Measurements from ENCODE around the gene NAPSA. TPM values are rescaled to one million over a fixed set of nuclear protein-coding genes. Genes with fewer than 3 reads are reported as not detected.

Gene NAPSA
- total and polyA plus RNA-seq, 2 donors (not counting 3 experiments of a cell fraction or from before 2014, with no cell fraction given), result 0.19 TPM; not detected in 1

GRCh38 chr19:50399368-50399745 lies 33.9 kb upstream of the NAPSA start:
- H3K27me3 ChIP-seq (ENCODE audit: control insufficient read depth in 2 of 2, insufficient read depth in 2 of 2, low read length in 2 of 2), result no peaks in the 10 kb centered on the region
- H3K4me2 ChIP-seq (ENCODE audit: insufficient read depth, low read length), result no peak overlapping the region
- CTCF ChIA-PET, result no interaction called here
- no peak overlapping the region for H3K4me3 ChIP-seq (replicated peaks in 1 of 3; ENCODE audit: insufficient read depth in 1 of 3, low read depth in 1 of 3, low read length in 3 of 3)
- H3K9me1 ChIP-seq (replicated peaks; ENCODE audit: control insufficient read depth, extremely low read depth, insufficient read depth, low read length), result no peaks in the 10 kb centered on the region
- dilution Hi-C loops (cut with MboI; ENCODE audit: extremely low pct_ligation_motif_present, low sequenced_read_pairs), result no loop called here
- H2AFZ ChIP-seq (ENCODE audit: low read depth, low read length), result no peak overlapping the region
- H3K4me1 ChIP-seq (ENCODE audit: control insufficient read depth, extremely low read depth, insufficient read depth, low read length), result no peaks in the 10 kb centered on the region
- POLR2A ChIA-PET, result no interaction called here
- intact Hi-C loops (cut with micrococcal nuclease), result no loop called here
- TF ChIP-seq EZH2 (IDR thresholded peaks at IDR 0.05; ENCODE audit: borderline replicate concordance, low read depth, low read length, severe bottlenecking), result no peak
- TF ChIP-seq POLR2A (IDR thresholded peaks at IDR 0.05; ENCODE audit: low read depth, low read length), result no peak
- H3K9ac ChIP-seq (replicated peaks; ENCODE audit: extremely low read depth, insufficient read depth, low read length), result no peak overlapping the region
- no peak overlapping the region for H3K27ac ChIP-seq (ENCODE audit: insufficient read depth, low read depth, low read length)
- H4K20me1 ChIP-seq (replicated peaks; ENCODE audit: control insufficient read depth, extremely low read depth, insufficient read depth, low read length), result no peaks in the 10 kb centered on the region
- no peak for FAIRE-seq
- peaks cover 4% of the 10 kb centered on the region for H3K79me2 ChIP-seq (ENCODE audit: control insufficient read depth, insufficient read depth, low read length)
- DNase-seq (ENCODE audit: low read depth, low spot score), result no peak
- H3K9me3 ChIP-seq (replicated peaks; ENCODE audit: control insufficient read depth, insufficient read depth, low read length), result no peaks in the 10 kb centered on the region
- peaks cover 0 to 2% of the 10 kb centered on the region in 2 experiments for H3K36me3 ChIP-seq (ENCODE audit: control insufficient read depth in 2 of 2, extremely low read depth in 1 of 2, insufficient read depth in 2 of 2, low read length in 2 of 2)
- no TSS peak for BruUV-seq (replicated peaks)

- no peaks in the 10 kb centered on the region for H3K9me3 ChIP-seq (replicated peaks; ENCODE audit: control insufficient read depth, insufficient read depth, low read length)
- POLR2A ChIA-PET, result no interaction called here
- no peak for TF ChIP-seq MYC (IDR thresholded peaks at IDR 0.05; ENCODE audit: low read depth, low read length)
- TF ChIP-seq JUN (IDR thresholded peaks at IDR 0.05; ENCODE audit: borderline replicate concordance, insufficient read depth, insufficient read length, low read depth), result no peak
- TF ChIP-seq POLR2AphosphoS5 (IDR thresholded peaks at IDR 0.05; ENCODE audit: insufficient read depth, low read depth, low read length), result no peak
- TF ChIP-seq FOS (IDR thresholded peaks at IDR 0.05; ENCODE audit: borderline replicate concordance, insufficient read depth, low read length), result no peak
- no peak for TF ChIP-seq POLR2A (IDR thresholded peaks at IDR 0.05; ENCODE audit: low read depth, low read length)
- TF ChIP-seq EZH2 (IDR thresholded peaks at IDR 0.05; ENCODE audit: borderline replicate concordance, low read depth, low read length, severe bottlenecking), result no peak
- TF ChIP-seq GATA2 (IDR thresholded peaks at IDR 0.05; ENCODE audit: insufficient read depth, insufficient read length, low read depth, low read length), result no peak
- no peak for TF ChIP-seq MAX (IDR thresholded peaks at IDR 0.05; ENCODE audit: insufficient read depth, insufficient read length)
- TF ChIP-seq CTCF (IDR thresholded peaks at IDR 0.05; ENCODE audit: extremely low read depth in 1 of 2, insufficient read depth in 1 of 2, low read depth in 1 of 2, low read length in 2 of 2), result no peak
- H3K79me2 ChIP-seq (ENCODE audit: control insufficient read depth, insufficient read depth, low read length), result peaks cover 4% of the 10 kb centered on the region
- H3K4me1 ChIP-seq (ENCODE audit: control insufficient read depth, extremely low read depth, insufficient read depth, low read length), result no peaks in the 10 kb centered on the region
- CTCF ChIA-PET, result no interaction called here
- no peaks in the 10 kb centered on the region for H3K9me1 ChIP-seq (replicated peaks; ENCODE audit: control insufficient read depth, extremely low read depth, insufficient read depth, low read length)
- DNase-seq (ENCODE audit: low read depth, low spot score) (no peak), FAIRE-seq (no peak)
- no peak overlapping the region for H2AFZ ChIP-seq (ENCODE audit: low read depth, low read length)
- BruUV-seq (replicated peaks), result no TSS peak
- H3K27ac ChIP-seq (ENCODE audit: insufficient read depth, low read depth, low read length), result no peak overlapping the region
- H3K27me3 ChIP-seq (ENCODE audit: control insufficient read depth in 2 of 2, insufficient read depth in 2 of 2, low read length in 2 of 2), result no peaks in the 10 kb centered on the region
- dilution Hi-C loops (cut with MboI; ENCODE audit: extremely low pct_ligation_motif_present, low sequenced_read_pairs), result no loop called here
- H3K9ac ChIP-seq (replicated peaks; ENCODE audit: extremely low read depth, insufficient read depth, low read length), result no peak overlapping the region
- H3K4me3 ChIP-seq (replicated peaks in 1 of 3; ENCODE audit: insufficient read depth in 1 of 3, low read depth in 1 of 3, low read length in 3 of 3), result no peak overlapping the region
- intact Hi-C loops (cut with micrococcal nuclease), result no loop called here
- no peak overlapping the region for H3K4me2 ChIP-seq (ENCODE audit: insufficient read depth, low read length)
- no peaks in the 10 kb centered on the region for H4K20me1 ChIP-seq (replicated peaks; ENCODE audit: control insufficient read depth, extremely low read depth, insufficient read depth, low read length)
- H3K36me3 ChIP-seq (ENCODE audit: control insufficient read depth in 2 of 2, extremely low read depth in 1 of 2, insufficient read depth in 2 of 2, low read length in 2 of 2), result peaks cover 0 to 2% of the 10 kb centered on the region in 2 experiments
Observed at GRCh38 chr19:50398675-50399367, 33.4 kb upstream of the NAPSA start.

All from endothelial cell of umbilical vein (primary cell).